ENCODE measurements around the gene NRCAM.

The NRCAM gene

DNA sequence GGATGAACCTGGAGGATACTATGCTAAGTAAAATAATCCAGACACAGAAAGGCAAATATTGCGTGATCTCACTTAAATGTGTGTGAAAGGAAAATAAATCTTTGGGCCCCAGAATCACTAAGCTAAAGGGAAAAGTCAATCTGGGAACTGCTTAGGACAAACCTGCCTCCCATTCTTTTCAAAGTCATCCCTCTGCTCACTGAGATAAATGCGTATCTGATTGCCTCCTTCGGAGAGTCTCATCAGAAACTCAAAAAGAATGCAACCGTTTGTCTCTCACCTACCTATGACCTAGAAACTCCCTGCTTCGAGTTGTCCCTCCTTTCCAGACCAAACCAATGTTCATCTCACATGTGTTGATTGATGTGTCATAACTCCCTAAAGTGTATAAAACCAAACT, 286.0 kb downstream of the NRCAM start:
- TF ChIP-seq, protein P1, sequence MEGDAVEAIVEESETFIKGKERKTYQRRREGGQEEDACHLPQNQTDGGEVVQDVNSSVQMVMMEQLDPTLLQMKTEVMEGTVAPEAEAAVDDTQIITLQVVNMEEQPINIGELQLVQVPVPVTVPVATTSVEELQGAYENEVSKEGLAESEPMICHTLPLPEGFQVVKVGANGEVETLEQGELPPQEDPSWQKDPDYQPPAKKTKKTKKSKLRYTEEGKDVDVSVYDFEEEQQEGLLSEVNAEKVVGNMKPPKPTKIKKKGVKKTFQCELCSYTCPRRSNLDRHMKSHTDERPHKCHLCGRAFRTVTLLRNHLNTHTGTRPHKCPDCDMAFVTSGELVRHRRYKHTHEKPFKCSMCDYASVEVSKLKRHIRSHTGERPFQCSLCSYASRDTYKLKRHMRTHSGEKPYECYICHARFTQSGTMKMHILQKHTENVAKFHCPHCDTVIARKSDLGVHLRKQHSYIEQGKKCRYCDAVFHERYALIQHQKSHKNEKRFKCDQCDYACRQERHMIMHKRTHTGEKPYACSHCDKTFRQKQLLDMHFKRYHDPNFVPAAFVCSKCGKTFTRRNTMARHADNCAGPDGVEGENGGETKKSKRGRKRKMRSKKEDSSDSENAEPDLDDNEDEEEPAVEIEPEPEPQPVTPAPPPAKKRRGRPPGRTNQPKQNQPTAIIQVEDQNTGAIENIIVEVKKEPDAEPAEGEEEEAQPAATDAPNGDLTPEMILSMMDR (IDR thresholded peaks at IDR 0.05; ENCODE audit: low read depth, low read length): no peak
- in situ Hi-C loops (cut with HindIII; ENCODE audit: low sequenced_read_pairs): no loop called here
- H3K4me3 ChIP-seq (ENCODE audit: low read depth, low read length): no peak overlapping the region
- DNase-seq (ENCODE audit: low read depth, low spot score): no peak

DNA sequence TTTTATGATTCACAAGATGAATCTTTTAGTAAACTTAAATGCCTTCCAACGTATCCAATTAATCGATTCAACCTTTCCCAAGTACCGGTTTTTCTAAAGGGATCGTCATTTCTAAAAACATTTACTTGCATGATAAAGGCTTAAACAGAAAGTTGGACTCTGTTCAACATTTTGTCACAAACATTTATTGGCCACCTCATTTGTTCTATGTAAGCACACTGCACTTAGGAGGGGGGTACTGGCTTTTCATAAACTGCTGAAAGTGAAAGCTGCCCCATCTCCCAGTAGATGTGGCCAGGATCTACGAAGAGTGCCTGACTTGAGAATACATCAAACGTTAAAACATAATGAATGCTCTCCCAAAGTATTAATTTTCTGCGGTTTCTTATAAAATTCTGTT, 288.8 kb downstream of the NRCAM start:
- in situ Hi-C loops (cut with HindIII; ENCODE audit: low sequenced_read_pairs): no loop called here
- no peak overlapping the region for H3K4me3 ChIP-seq (ENCODE audit: low read depth, low read length)
- TF ChIP-seq, protein P1 (IDR thresholded peaks at IDR 0.05; ENCODE audit: low read depth, low read length): no peak

DNA sequence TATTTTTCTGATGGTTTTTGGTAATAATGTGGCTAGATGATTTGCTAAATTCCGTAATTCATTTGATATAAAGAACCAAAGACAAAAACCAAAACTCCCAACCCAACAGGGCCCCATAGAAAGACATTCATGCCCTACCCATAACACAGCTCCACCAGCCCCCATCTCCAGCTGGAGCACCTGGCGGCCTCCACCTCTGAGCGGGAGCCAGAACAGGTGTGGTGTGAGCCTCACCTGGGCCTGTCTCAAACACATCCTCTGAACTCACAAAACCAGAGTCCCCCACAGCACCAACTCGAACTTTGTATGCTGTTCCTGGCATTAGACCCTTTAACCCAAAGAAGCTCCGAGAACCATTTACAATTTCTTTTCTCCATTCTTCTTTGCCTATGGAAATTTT, 289.5 kb downstream of the NRCAM start:
- in situ Hi-C loops (cut with HindIII; ENCODE audit: low sequenced_read_pairs): no loop called here
- DNase-seq (ENCODE audit: low read depth, low spot score): no peak
- TF ChIP-seq, protein P1 (IDR thresholded peaks at IDR 0.05; ENCODE audit: low read depth, low read length): no peak
- H3K4me3 ChIP-seq (ENCODE audit: low read depth, low read length): no peak overlapping the region

More for the DNA sequence above, 288.8 kb downstream of the NRCAM start:
- DNase-seq (ENCODE audit: low read depth, low spot score): no peak

DNA sequence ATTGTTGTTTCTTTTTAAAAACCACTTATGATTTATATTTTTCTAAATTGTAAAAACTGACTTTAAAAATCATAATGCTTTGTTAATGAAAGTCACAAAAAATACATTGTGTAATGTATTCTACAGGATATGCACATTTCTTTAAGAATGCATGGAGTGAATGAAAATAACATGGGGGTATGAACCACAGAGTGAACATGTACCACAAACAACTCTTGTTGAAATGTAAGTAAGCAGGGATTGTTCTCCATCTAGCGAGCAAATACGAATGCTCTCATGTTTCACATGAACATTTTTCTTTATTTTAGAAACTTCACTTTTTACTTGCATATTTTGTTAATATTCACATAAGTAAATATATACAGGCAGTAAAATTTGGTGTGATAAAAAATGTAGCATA, 290.5 kb downstream of the NRCAM start:
- TF ChIP-seq, protein P1 (IDR thresholded peaks at IDR 0.05; ENCODE audit: low read depth, low read length): no peak
- H3K4me3 ChIP-seq (ENCODE audit: low read depth, low read length): no peak overlapping the region
- DNase-seq (ENCODE audit: low read depth, low spot score): no peak
- in situ Hi-C loops (cut with HindIII; ENCODE audit: low sequenced_read_pairs): no loop called here

DNA sequence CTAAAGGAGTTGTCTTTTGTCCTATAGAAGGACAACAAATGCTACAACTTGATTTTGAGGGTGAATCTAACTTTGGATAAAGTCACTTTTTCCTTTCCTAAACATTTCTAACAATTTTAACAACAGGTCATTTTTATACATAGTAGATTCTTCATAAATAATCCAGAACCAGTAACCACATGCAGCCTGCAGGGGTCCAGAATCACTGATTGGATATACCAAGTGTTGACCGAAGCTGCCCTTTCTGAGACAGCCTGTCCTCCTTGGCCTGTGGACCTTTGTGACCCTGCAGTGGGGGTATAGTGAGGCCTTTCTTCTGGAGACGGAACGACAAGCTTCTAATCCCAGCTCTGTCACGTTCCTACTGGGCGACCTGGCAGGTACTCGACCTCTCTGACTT, 291.3 kb downstream of the NRCAM start:
- H3K4me3 ChIP-seq (ENCODE audit: low read depth, low read length): no peak overlapping the region
- no peak for DNase-seq (ENCODE audit: low read depth, low spot score)
- in situ Hi-C loops (cut with HindIII; ENCODE audit: low sequenced_read_pairs): no loop called here
- TF ChIP-seq, protein P1 (IDR thresholded peaks at IDR 0.05; ENCODE audit: low read depth, low read length): no peak

DNA sequence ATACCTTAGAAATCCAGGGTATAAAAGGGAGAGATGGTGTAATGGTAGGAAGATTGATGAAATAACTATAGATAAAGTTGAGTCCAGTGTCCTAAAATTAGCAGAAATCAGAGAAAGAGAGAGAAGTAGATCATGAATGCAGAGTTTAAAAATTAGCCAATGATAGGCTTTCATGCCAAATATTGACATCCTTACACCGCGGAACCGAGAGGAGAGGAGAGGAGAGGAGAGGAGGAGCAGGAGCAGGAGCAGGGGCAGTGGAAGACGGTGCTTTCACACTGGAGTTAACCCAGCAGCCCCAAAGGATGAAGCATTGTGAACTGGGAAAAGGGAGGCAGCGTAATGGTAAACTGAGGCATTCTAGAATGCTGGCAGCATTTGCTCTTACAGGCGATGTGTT, 291.9 kb downstream of the NRCAM start:
- no peak overlapping the region for H3K4me3 ChIP-seq (ENCODE audit: low read depth, low read length)
- in situ Hi-C loops (cut with HindIII; ENCODE audit: low sequenced_read_pairs): no loop called here
- TF ChIP-seq, protein P1 (IDR thresholded peaks at IDR 0.05; ENCODE audit: low read depth, low read length): no peak
- DNase-seq (ENCODE audit: low read depth, low spot score): no peak

DNA sequence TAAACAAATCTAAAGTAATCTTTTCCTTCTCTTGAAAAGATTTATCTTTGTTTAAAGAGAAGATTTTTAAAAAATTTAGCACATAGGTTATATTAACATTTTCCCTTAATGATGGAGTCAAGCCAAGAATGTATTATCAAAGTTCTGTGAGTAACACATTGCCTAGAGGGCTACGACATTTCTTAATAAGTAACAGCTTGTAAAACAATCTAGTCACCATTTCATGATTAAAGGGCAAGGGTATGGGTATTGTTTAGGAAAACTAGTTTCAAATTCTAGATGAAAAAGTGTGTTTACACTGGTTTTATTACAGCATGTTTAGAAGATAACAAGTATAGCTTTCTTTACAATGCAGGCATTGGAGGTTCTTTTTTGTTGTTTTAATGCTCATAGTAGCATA, 297.5 kb downstream of the NRCAM start:
- H3K4me3 ChIP-seq (ENCODE audit: low read depth, low read length): no peak overlapping the region
- TF ChIP-seq, protein P1 (IDR thresholded peaks at IDR 0.05; ENCODE audit: low read depth, low read length): no peak
- no peak for DNase-seq (ENCODE audit: low read depth, low spot score)
- in situ Hi-C loops (cut with HindIII; ENCODE audit: low sequenced_read_pairs): no loop called here
